IPS-18c (cell line): ENCODE measurements around the gene ANXA3.

Source experiments
- H3K4me3 ChIP-seq: 2 replicates; pipeline ENCODE4 v1.7.0; 2013; ENCODE audit warnings: low read depth, mild to moderate bottlenecking, low read length, moderate library complexity; ENCODE audit not compliant: insufficient read depth
- H3K9me3 ChIP-seq: one replicate; pipeline ENCODE4 v1.6.1; 2013; ENCODE audit warnings: mild to moderate bottlenecking, low read length, moderate library complexity; ENCODE audit not compliant: control insufficient read depth, insufficient read depth

The ANXA3 gene

DNA sequence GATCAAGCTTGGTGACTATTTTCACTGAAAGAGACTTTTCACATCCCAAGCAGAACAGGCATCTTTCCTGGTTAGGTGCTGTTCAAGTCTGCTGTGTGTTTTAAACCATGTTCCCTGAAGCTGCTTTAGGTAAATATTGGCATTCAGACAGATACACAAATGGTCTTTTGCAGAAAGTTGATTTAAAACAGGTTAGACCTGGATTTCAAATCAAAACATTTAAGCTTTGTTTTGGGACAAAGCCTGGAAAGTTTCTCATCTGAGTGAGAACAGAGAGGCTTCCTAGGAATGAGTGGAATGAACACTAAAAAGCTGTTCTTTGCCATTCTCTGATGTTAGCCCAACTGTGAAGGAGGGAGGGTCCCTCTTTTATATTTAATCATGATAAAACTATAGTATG is 10.1 kb downstream of the ANXA3 start:
- Histone ChIP-seq H3K4me3 (no peak overlapping the region), H3K9me3 (no peaks in the 10 kb centered on the region)

- H3K4me3 ChIP-seq = no peak overlapping the region
- no peaks in the 10 kb centered on the region for H3K9me3 ChIP-seq
Measured at GRCh38 chr4:78562687-78563086, 11.1 kb downstream of the ANXA3 start.

DNA sequence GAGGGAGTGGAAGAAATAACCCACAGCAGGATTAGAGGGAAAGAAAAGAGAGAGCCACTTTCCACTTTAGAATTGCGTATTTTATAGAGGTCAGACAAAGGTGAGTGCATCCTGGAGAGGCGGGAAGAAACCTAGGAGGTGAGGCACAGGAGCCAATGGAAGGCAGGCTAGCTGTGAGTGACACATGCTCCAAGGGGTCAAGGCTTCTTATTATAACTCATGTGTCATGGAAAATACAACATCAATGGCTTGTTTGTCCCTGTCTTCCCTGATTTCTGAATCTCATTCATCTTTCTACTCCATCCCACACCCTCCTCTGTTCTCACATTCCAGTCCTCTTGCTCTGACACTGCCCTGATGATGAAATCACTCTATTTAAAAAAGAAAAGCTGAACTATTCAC is 14.4 kb downstream of the ANXA3 start:
- Histone ChIP-seq H3K4me3 (no peak overlapping the region), H3K9me3 (no peaks in the 10 kb centered on the region)

GRCh38 chr4:78566834-78567499 is 15.4 kb downstream of the ANXA3 start:
- no peaks in the 10 kb centered on the region for H3K9me3 ChIP-seq
- H3K4me3 ChIP-seq = no peak overlapping the region

DNA sequence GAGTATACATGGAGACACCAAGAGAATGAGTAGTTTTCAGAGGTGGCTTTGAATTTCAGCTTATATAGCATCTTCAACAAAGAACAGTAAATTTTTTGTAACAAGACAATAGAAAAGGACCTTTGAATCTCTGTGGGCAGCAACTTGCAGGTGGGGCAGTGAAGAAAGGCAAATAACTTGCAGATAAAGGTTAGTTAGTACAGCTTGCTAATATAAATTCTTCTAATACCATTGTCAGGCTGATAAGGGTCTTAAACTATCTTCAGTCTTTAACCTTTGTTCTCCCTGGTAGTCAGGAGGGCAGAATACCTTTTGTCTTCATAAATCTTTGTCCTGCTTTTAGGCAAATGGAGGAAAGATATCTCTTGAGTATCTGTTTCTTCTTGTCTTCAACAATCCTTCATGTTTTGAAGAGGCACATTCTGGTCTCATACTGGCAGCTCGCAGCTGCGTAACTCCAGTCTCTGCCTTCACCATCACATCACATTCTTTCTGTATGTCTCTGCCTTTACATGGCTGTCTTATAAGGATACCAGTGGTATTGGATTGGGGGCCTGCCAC is 16.0 kb downstream of the ANXA3 start:
- Histone ChIP-seq H3K9me3 (no peaks in the 10 kb centered on the region), H3K4me3 (no peak overlapping the region)

- H3K4me3 ChIP-seq = no peak overlapping the region
- no peaks in the 10 kb centered on the region for H3K9me3 ChIP-seq
Measured at GRCh38 chr4:78568640-78569305, 17.2 kb downstream of the ANXA3 start.

- Histone ChIP-seq H3K4me3 (no peak overlapping the region), H3K9me3 (no peaks in the 10 kb centered on the region)
Measured at GRCh38 chr4:78569306-78569821, 17.8 kb downstream of the ANXA3 start.

GRCh38 chr4:78570117-78570516 is 18.5 kb downstream of the ANXA3 start:
- Histone ChIP-seq H3K4me3 (no peak overlapping the region), H3K9me3 (no peaks in the 10 kb centered on the region)

- H3K9me3 ChIP-seq = no peaks in the 10 kb centered on the region
- no peak overlapping the region for H3K4me3 ChIP-seq
Measured at GRCh38 chr4:78571804-78572203, 20.2 kb downstream of the ANXA3 start.

GRCh38 chr4:78578674-78579425 is 27.3 kb downstream of the ANXA3 start:
- H3K9me3 ChIP-seq = no peaks in the 10 kb centered on the region
- H3K4me3 ChIP-seq = no peak overlapping the region

- Histone ChIP-seq H3K4me3 (no peak overlapping the region), H3K9me3 (no peaks in the 10 kb centered on the region)
Measured at GRCh38 chr4:78581618-78582017, 30.0 kb downstream of the ANXA3 start.

GRCh38 chr4:78584863-78585547 is 33.4 kb downstream of the ANXA3 start:
- Histone ChIP-seq H3K9me3 (no peaks in the 10 kb centered on the region), H3K4me3 (no peak overlapping the region)

DNA sequence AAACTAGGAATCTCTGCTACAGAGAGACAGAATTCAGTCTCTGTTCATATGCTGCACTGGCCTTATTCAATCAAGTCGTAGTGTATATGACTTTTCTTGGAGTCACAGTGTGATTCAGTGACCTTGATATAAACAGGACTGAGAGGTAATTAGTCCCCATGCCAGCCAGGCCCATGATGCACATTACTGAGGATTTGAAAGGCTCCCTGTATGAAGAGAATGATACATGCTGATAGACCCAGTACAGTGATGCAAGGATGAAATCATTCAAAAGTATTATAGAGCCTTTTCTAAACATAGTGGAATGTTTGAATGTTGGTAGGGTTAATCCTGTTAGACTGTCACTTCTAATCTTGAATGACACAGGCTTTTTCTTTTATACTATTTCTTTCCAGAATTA is 34.1 kb downstream of the ANXA3 start:
- Histone ChIP-seq H3K9me3 (no peaks in the 10 kb centered on the region), H3K4me3 (no peak overlapping the region)

GRCh38 chr4:78588894-78589545 is 37.5 kb downstream of the ANXA3 start:
- Histone ChIP-seq H3K9me3 (no peaks in the 10 kb centered on the region), H3K4me3 (no peak overlapping the region)

- no peak overlapping the region for H3K4me3 ChIP-seq
Measured at GRCh38 chr4:78591404-78591803, 39.8 kb downstream of the ANXA3 start.

GRCh38 chr4:78592088-78592783 is 40.7 kb downstream of the ANXA3 start:
- H3K4me3 ChIP-seq = no peak overlapping the region

More at GRCh38 chr4:78591404-78591803, 39.8 kb downstream of the ANXA3 start:
- H3K9me3 ChIP-seq = no peaks in the 10 kb centered on the region

More at GRCh38 chr4:78592088-78592783, 40.7 kb downstream of the ANXA3 start:
- H3K9me3 ChIP-seq = no peaks in the 10 kb centered on the region
